Cardiac muscle cell (in vitro differentiated cells and primary cell): ENCODE results near the gene FBXL19. TPM values are rescaled to one million over a fixed set of nuclear protein-coding genes. Genes with fewer than 3 reads are reported as not detected.

Experiments used
- DNase-seq, 2 donors: peaks; one replicate each; pipeline versions ENCODE4 v3.0.0 to v3.0.0-alpha.2; 2010 to 2017; ENCODE audit warnings: low read depth in 1 of 2, low spot score in 1 of 2
- H3K27ac ChIP-seq: fragments of 200-600 bp; sonication (generic); 2 replicates; pipeline ENCODE4 v1.5.1; 2016
- H3K27me3 ChIP-seq: fragments of 200-600 bp; sonication (generic); 2 replicates; pipeline ENCODE4 v1.6.0; 2016; ENCODE audit warnings: control low read depth
- H3K36me3 ChIP-seq: fragments of 200-600 bp; sonication (generic); 2 replicates; pipeline ENCODE4 v1.5.1; 2016; ENCODE audit warnings: control low read depth
- H3K4me1 ChIP-seq: fragments of 200-600 bp; sonication (generic); 2 replicates; pipeline ENCODE4 v1.8.1; 2017; ENCODE audit warnings: low read depth, mild to moderate bottlenecking, mixed run types
- H3K4me3 ChIP-seq: fragments of 200-600 bp; sonication (generic); 2 replicates; pipeline ENCODE4 v1.5.1; 2016; ENCODE audit warnings: mild to moderate bottlenecking
- H3K9me3 ChIP-seq: fragments of 200-600 bp; sonication (generic); 2 replicates; pipeline ENCODE4 v1.5.1; 2017; ENCODE audit warnings: low read depth, mild to moderate bottlenecking, control low read depth
- polyA plus RNA-seq: library from polyadenylated mRNA; unstranded; fragments of >200 nt; fragmentation: Nextera tagmentation; extraction: Ambion mirVana; gene quantifications from 2 replicates; pipeline ENCODE4 v1.2.1, GENCODE V29; 2016
- total RNA-seq: library from RNA; depleted of rRNA; stranded (reverse); fragments of >200 nt; gene quantifications from 2 replicates; pipeline ENCODE4 v1.2.3, GENCODE V29; 2016
- TF ChIP-seq, protein P1 (sequence below): IDR thresholded peaks from 2 replicates; pipeline ENCODE4 v1.5.1; 2012; ENCODE audit warnings: low read depth, mild to moderate bottlenecking, low read length

FBXL19 gene
- total and polyA plus RNA-seq, 2 experiments from 2014 or later, result 4.0 to 60.0 TPM

DNA sequence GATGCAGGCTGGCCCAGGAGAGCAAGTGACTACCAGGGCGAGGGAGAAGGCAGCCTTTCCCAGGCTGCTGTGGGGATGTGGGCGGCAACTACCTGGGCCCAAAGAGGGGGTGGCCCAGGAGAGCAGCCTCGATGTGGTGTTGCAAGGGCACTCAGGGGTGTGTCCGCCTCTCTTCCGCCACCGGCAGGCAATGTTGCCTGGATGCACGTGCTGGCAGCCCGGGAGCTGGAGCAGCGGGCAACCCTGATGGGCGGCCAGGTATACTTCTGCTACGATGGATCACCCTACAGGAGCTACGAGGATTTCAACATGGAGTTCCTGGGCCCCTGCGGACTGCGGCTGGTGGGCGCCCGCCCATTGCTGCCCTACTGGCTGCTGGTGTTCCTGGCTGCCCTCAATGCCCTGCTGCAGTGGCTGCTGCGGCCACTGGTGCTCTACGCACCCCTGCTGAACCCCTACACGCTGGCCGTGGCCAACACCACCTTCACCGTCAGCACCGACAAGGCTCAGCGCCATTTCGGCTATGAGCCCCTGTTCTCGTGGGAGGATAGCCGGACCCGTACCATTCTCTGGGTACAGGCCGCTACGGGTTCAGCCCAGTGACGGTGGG, 64.3 kb downstream of the FBXL19 start:
- Histone ChIP-seq H3K4me1 (peaks cover 6% of the 10 kb centered on the region), H3K27me3 (no peaks in the 10 kb centered on the region), H3K4me3 (no peak overlapping the region), H3K9me3 (no peaks in the 10 kb centered on the region), H3K36me3 (no peaks in the 10 kb centered on the region), H3K27ac (no peak overlapping the region)
- DNase-seq, result no peak
- TF ChIP-seq, protein P1, sequence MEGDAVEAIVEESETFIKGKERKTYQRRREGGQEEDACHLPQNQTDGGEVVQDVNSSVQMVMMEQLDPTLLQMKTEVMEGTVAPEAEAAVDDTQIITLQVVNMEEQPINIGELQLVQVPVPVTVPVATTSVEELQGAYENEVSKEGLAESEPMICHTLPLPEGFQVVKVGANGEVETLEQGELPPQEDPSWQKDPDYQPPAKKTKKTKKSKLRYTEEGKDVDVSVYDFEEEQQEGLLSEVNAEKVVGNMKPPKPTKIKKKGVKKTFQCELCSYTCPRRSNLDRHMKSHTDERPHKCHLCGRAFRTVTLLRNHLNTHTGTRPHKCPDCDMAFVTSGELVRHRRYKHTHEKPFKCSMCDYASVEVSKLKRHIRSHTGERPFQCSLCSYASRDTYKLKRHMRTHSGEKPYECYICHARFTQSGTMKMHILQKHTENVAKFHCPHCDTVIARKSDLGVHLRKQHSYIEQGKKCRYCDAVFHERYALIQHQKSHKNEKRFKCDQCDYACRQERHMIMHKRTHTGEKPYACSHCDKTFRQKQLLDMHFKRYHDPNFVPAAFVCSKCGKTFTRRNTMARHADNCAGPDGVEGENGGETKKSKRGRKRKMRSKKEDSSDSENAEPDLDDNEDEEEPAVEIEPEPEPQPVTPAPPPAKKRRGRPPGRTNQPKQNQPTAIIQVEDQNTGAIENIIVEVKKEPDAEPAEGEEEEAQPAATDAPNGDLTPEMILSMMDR, result no peak

DNA sequence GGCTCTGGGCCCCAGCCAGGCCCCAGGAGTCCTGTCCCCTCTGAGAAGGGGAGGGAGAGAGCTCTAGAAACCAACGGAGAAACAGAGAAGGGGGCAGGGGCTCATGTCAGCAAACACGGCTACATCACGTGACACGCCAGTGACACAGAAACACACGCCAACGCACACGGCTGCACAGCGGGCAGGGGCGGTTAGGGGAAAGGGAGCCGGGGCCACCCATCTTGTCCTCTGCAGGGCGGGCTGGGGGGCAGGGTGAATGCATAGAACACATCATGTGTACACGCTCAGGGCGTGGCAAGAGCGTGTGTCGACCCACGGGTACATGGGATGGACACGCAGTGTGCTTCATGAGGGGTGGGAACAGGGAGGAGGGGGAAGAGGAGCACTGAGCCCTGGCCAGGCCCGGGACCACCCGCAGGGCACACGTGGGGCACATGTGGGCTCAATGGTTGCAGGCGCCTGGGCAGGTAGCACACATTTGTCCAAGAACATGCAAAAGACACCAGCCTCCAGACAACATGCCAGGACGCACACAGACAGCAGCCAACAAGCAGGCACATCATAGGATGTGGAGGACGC, 66.2 kb downstream of the FBXL19 start:
- H3K9me3 ChIP-seq, result no peaks in the 10 kb centered on the region
- no peak for DNase-seq
- H3K36me3 ChIP-seq, result no peaks in the 10 kb centered on the region
- no peak overlapping the region for H3K27ac ChIP-seq
- TF ChIP-seq, protein P1, result no peak
- H3K4me3 ChIP-seq, result no peak overlapping the region
- no peaks in the 10 kb centered on the region for H3K27me3 ChIP-seq
- peaks cover 10% of the 10 kb centered on the region for H3K4me1 ChIP-seq

DNA sequence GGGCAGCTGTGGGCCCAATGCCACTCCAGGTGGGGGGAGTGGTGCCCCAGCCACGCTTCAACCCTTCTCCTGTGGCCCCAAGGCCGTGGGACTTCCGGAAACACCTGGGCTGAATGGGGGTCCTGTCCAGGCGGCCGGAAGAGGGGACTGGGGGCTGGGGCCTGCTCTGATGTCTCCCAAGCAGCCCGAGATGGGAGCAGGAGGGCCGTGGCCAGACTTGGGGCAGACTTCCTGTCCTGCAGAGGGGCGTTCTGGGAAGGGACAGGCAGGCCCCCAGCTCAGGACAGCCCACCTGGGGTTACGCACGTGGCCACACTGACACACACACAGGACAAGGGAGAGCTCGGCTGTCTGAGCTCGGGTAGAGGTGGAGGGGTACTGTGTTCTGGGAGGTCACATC, 66.7 kb downstream of the FBXL19 start:
- H3K36me3 ChIP-seq, result no peaks in the 10 kb centered on the region
- no peak overlapping the region for H3K27ac ChIP-seq
- no peaks in the 10 kb centered on the region for H3K27me3 ChIP-seq
- H3K4me3 ChIP-seq, result no peak overlapping the region
- H3K9me3 ChIP-seq, result no peaks in the 10 kb centered on the region
- TF ChIP-seq, protein P1, result no peak
- peaks cover 9% of the 10 kb centered on the region for H3K4me1 ChIP-seq
- DNase-seq, result no peak

DNA sequence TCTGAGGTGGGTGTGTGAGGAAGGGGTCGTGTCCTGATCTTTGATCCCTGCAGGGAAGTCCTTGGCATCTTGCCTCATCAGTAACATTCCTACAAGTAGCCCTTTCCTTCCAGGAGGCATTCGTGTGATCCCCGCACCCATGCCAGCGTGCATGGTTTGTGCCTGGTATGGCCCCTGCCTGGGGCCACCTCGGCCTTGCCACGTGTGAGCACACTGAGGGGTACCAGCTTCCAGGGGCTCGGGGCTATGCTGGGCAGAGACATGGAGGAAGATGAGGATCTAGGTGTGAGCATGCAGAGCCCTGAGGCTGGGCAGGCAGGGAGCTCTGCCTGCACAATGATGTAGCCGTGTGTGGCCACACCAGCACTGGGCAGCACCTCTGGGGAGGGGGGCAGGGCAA, 67.7 kb downstream of the FBXL19 start:
- Histone ChIP-seq H3K27ac (no peak overlapping the region), H3K36me3 (no peaks in the 10 kb centered on the region), H3K4me3 (no peak overlapping the region), H3K27me3 (peaks cover 3% of the 10 kb centered on the region), H3K9me3 (no peaks in the 10 kb centered on the region), H3K4me1 (peaks cover 4% of the 10 kb centered on the region)
- TF ChIP-seq, protein P1, result no peak
- DNase-seq, result no peak

DNA sequence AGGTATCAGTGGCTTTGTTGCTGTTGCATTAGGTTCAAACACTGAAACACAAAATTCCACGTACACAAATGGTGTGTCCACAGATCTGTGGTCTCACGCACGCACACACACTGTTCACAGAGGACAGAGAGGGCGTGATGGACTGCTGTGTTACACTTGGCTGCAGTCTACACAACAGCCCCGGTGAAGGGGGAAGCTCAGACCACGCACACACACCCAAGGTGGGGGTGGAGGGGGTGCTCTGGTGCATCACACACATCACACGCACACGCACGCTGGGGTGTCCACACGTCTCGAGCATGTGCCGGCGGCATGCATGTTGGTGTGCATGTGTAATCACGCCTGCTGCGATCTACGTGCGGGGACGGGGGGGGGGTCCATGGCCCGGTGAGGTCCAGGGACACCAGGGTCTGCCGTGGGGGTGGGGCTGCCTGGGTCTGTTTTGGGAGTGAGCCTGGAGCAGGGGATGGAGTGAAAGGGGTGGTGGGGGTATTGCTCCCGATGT, 69.0 kb downstream of the FBXL19 start:
- H3K4me1 ChIP-seq, result peaks cover 4% of the 10 kb centered on the region
- H3K27me3 ChIP-seq, result peaks cover 14% of the 10 kb centered on the region
- no peak overlapping the region for H3K27ac ChIP-seq
- TF ChIP-seq, protein P1, result no peak
- no peak overlapping the region for H3K4me3 ChIP-seq
- no peaks in the 10 kb centered on the region for H3K9me3 ChIP-seq
- no peaks in the 10 kb centered on the region for H3K36me3 ChIP-seq
- DNase-seq, result no peak
